GM04504 (cell line): ENCODE data around the gene SRC.

Source experiments
- DNase-seq: peaks from one replicate; pipeline ENCODE4 v3.0.0-alpha.2; 2012; ENCODE audit warnings: low read depth

SRC gene

GRCh38 chr20:37396416-37397075 is 50.6 kb downstream of the SRC start:
- no peak for DNase-seq

- no peak for DNase-seq
Observed at GRCh38 chr20:37397076-37397953, 51.4 kb downstream of the SRC start.

DNA sequence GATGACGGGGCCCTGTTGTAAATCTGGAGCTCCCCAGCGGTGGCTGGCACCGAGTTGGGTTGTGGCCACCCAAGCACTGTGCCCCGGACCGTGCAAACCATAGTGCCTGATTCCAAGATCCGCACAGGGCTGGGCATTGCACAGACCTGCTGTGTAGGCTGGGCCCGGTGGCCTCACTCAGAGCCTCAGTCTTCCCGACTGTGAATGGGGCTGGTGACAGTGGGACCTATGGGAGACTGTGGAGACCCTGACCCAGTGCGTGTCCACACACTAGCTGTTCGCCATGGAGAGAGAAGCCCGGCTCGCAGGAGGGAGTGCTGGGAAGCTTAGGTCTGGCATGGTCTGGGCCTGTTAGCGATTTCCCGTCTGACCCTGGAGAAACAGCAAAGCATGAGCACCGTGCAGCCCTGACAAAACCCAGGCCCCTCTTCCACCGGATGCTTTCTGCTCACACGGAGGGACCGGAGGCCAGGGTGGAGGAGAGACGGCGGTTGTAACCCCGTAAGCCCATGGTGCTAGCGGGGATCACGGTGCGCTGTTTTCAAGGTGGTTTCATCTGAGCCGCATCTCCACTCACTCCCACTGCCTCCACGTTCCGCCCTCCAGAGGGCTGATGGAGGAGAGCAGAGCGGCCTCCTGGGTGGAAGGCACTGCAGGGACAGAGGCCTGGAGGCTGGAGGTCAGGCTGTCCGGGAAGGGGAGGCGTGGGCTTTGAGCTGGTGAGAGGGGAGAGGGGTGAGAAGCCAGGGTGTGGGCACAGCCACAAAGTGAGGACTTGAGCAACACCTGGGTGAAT is 52.2 kb downstream of the SRC start:
- DNase-seq, result no peak

GRCh38 chr20:37398750-37399621 is 53.0 kb downstream of the SRC start:
- no peak for DNase-seq

- no peak for DNase-seq
Observed at GRCh38 chr20:37401282-37401929, 55.5 kb downstream of the SRC start.

DNA sequence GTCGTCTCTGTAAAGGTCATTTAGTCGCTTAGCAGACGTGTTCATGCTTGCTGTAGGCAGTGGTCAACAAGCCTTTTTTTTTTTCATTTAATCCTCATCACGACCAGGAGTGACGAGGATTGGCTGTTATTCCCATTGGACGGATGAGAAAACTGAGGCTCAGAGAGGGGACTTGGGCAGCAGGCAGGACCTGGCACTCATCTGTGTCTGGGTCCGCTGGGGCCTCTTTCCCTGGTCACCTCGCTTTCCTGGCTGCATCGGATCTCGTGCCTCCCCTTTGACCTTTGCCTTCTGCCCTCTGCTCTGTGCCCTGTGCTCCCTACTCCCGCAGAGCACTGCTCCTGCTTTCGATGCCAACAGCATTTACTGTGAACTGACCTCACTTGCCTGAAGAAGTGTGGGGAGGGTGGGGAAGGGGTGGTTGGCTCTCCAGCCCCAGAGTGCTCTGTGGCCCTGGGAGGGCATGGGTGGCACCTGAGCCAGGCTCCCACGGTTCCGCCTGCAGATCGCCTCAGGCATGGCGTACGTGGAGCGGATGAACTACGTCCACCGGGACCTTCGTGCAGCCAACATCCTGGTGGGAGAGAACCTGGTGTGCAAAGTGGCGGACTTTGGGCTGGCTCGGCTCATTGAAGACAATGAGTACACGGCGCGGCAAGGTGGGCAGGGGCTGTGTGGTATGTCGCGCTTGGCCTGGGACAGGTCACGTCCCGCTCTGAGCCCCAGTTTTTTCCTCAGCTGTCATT is 56.2 kb downstream of the SRC start:
- DNase-seq, result no peak

- no peak for DNase-seq
Observed at GRCh38 chr20:37403107-37404033, 57.4 kb downstream of the SRC start.

- no peak for DNase-seq
Observed at GRCh38 chr20:37404461-37404890, 58.5 kb downstream of the SRC start.

GRCh38 chr20:37405351-37405897 is 59.5 kb downstream of the SRC start:
- DNase-seq, result no peak

DNA sequence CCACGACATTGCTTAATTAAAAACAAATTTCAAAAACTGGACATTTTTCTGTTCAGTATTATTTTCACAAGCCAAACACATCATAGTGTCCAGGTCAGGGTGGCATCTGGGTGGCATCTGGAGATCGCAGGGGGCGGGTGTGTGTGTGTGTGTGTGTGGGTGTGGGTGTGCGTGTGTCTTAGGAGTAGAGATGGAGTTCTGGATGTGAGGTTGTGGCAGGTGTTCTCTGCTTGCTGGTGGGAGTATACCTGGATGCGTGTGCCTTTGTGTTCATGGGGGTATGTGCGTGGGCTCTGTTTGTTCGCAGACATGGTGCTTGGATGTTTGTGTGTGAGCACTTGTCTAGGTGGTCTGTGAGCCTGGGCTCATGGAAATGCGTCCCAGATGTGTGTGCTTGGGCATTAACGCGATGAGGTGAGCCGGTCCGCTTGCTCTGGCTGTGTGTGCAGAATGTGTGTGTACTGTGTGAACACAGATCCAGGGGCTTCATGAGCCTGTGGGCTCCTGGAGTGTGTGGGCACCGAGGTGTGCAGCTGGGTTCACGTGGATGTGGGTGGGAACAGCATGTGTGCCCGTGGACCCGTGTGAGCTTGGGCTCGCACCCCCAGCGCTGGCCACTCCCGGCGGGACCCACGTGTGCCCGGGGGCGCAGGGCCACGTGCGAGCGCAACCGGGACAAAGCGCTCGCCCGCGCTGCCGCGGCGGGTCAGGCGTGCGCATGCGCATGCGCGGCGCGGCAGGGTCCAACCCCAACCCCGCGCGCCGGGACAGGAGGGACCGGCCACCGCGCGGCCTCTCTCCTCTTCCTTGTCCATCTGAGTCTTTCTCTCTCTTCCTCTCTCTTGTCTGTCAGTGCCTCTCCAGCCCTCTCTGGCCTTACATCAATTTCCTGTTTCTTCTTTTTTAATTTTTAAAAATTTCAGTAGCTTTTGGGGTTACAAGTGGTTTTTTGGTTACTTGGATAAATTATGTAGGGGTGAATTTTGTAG is 60.4 kb downstream of the SRC start:
- DNase-seq, result no peak

DNA sequence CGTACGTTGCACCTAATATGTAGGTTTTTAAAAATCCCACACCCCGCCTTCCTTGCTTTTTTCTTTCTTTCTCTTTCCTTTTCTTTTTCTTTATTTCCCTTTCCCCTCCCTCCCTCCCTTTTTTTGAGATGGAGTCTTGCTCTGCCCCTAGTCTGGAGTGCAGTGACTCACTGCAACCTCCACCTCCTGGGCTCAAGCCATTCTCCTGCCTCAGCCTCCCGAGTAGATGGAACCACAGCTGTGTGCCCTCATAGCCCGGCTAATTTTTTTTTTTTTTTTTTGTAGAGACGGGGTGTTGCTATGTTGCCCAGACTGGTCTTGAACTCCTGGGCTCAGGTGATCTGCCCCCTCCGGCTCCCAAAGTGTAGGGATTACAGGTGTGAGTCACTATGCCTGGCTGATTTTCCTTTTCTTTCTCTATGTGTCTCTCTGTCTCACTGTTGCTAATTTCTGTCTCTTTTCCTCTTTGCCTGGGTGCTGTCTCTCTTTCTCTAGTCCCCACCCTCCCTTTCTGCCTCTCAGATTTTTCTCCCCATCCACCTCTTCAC is 61.2 kb downstream of the SRC start:
- DNase-seq, result no peak

GRCh38 chr20:37407573-37408002 is 61.6 kb downstream of the SRC start:
- no peak for DNase-seq

- DNase-seq, result no peak
Observed at GRCh38 chr20:37408302-37409193, 62.6 kb downstream of the SRC start.

DNA sequence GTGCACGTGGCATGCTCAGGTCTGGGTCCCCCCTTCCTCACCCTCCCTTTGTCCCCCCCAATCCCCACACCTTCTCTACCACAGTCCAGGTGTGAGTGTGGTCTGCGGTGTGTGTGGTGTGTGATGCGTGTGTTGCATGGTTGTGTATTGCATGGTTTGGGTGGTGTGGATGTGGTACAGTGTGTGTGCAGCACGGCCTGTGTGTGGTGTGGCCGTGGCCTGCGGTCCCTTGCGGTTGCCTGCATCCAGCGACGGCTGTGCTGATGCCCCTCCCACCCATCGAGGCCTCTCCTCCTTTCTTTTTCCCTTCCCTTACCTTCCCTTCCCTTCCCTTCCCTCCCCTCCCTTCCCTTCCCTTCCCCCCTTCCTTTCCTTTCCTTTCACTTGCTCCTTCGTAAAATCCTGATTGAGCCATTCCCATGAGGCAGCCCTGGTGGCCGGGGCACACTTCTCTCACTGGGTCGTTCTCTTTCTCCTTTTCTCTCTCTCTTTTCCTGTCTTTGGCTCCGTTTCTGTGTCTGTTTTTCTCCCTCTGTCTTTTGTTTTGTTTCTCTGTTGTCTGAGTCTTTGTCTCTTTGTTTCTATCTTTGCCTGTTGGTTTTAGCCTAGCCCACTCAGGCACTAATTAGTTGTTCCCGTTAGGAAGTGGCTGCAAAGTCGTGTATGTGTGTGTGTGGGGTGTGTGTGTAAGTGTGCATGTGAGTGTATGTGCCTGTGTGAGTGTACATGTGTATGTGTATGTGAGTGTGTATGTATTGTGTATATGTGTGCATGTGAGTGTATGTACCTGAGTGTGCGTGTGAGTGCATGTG is 65.7 kb downstream of the SRC start:
- DNase-seq, result no peak

DNA sequence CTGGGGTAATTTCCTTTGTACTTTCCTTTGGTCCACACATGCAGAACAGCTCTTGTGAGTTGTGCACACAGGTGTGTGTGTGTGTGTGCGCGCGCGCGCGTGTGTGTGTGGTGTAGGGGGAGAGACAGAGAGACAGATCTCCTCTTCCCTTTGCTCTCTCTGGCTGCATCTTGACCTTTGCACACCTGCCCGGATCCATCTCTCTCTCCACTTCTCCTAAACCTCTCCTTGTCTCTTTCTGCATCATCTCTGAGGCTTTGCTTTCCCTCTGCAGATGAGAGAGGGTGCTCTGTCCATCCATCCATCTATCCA is 67.0 kb downstream of the SRC start:
- no peak for DNase-seq

DNA sequence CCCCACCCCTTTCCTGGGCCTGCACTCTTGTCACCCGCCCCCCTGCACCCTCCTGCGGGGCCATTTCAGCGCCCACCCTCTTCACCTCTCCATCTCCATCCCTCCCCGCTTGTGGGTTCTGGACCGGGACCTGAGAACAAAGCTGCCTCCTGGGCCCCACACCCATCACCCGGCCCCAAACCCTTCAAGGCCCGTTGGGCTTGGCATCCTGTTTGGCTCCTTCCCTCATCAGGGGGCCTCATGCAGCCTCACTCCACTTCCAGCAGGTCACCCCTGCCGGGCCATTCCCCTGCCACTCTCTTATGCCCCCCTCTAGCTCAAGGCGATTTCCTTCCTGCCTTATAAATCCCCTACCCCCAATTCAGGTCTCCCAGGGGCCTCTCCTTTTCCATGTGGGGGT is 67.4 kb downstream of the SRC start:
- DNase-seq, result no peak
